Effector memory CD4-positive, alpha-beta T cell (primary cell): Measurements from ENCODE around the gene MT1X.
A peak's percentile ranks its signal among the peaks of the same experiment; 100 is the strongest.
"Not testable (repeated sequence)": the region's sequence is repeated elsewhere in the genome, so short reads cannot be mapped to it uniquely, and the experiment has no call there.

ENCODE experiments used
- DNase-seq, 3 donors: peaks; one replicate each; pipeline ENCODE4 v3.0.0-alpha.2; 2020
- H3K27ac ChIP-seq: 2 replicates; pipeline ENCODE4 v1.7.0; 2013; ENCODE audit warnings: mild to moderate bottlenecking, low read length, moderate library complexity; ENCODE audit not compliant: insufficient read depth, poor library complexity, severe bottlenecking
- H3K27me3 ChIP-seq: replicated peaks from 2 replicates; pipeline ENCODE4 v1.7.0; 2013; ENCODE audit warnings: mild to moderate bottlenecking, low read length; ENCODE audit not compliant: insufficient read depth, control insufficient read depth, poor library complexity, severe bottlenecking
- H3K36me3 ChIP-seq: 2 replicates; pipeline ENCODE4 v1.7.0; 2013; ENCODE audit warnings: mild to moderate bottlenecking, low read length, moderate library complexity; ENCODE audit not compliant: control insufficient read depth, insufficient read depth
- H3K4me1 ChIP-seq: 2 replicates; pipeline ENCODE4 v1.7.0; 2013; ENCODE audit warnings: low read length, mild to moderate bottlenecking; ENCODE audit not compliant: control insufficient read depth, insufficient read depth, poor library complexity, severe bottlenecking
- H3K4me3 ChIP-seq: 2 replicates; pipeline ENCODE4 v1.7.0; 2013; ENCODE audit warnings: low read length, low read depth, mild to moderate bottlenecking; ENCODE audit not compliant: insufficient read depth, poor library complexity, severe bottlenecking
- H3K9me3 ChIP-seq: 2 replicates; pipeline ENCODE4 v1.7.0; 2013; ENCODE audit warnings: mild to moderate bottlenecking, low read length, moderate library complexity; ENCODE audit not compliant: control insufficient read depth

MT1X gene

GRCh38 chr16:56652600-56652999, 29.7 kb upstream of the MT1X start:
- Histone ChIP-seq H3K27me3 (peaks cover 4% of the 10 kb centered on the region), H3K9me3 (no peaks in the 10 kb centered on the region), H3K4me1 (no peaks in the 10 kb centered on the region), H3K27ac (no peak overlapping the region), H3K36me3 (no peaks in the 10 kb centered on the region), H3K4me3 (no peak overlapping the region)
- DNase-seq = no peak

- Histone ChIP-seq H3K9me3 (no peaks in the 10 kb centered on the region), H3K36me3 (no peaks in the 10 kb centered on the region), H3K4me1 (peaks cover 4% of the 10 kb centered on the region), H3K27me3 (peaks cover 4% of the 10 kb centered on the region), H3K4me3 (no peak overlapping the region), H3K27ac (no peak overlapping the region)
- DNase-seq = no peak
Observed at GRCh38 chr16:56653218-56653617, 29.1 kb upstream of the MT1X start.

- Histone ChIP-seq H3K4me1 (peaks cover 9% of the 10 kb centered on the region), H3K4me3 (peak within 1 kb of the TSS; percentile 82), H3K27me3 (no peaks in the 10 kb centered on the region), H3K27ac (peak within 1 kb of the TSS; percentile 49), H3K9me3 (no peaks in the 10 kb centered on the region), H3K36me3 (no peaks in the 10 kb centered on the region)
- peak; percentile 41 to 59 (median 59) for DNase-seq
Observed at GRCh38 chr16:56657555-56658326, 24.5 kb upstream of the MT1X start, which contains the start of gene MT1F. Gene MT1F (plus strand): TSS chr16:56657959. CDS start chr16:56658059, 100 bp downstream.

- no peak for DNase-seq
- H3K36me3 ChIP-seq = no peaks in the 10 kb centered on the region
- no peaks in the 10 kb centered on the region for H3K27me3 ChIP-seq
- H3K4me3 ChIP-seq = peak overlapping the region; percentile 82
- no peaks in the 10 kb centered on the region for H3K9me3 ChIP-seq
- H3K27ac ChIP-seq = no peak overlapping the region
- peaks cover 9% of the 10 kb centered on the region for H3K4me1 ChIP-seq
Observed at GRCh38 chr16:56658327-56658875, 23.9 kb upstream of the MT1X start.

GRCh38 chr16:56662357-56663354, 19.6 kb upstream of the MT1X start:
- peaks cover 9% of the 10 kb centered on the region for H3K4me1 ChIP-seq
- no peaks in the 10 kb centered on the region for H3K9me3 ChIP-seq
- peak overlapping the region; percentile 57 for H3K4me3 ChIP-seq
- no peak for DNase-seq
- H3K27me3 ChIP-seq = peaks cover 3% of the 10 kb centered on the region
- no peaks in the 10 kb centered on the region for H3K36me3 ChIP-seq
- peak overlapping the region; percentile 22 for H3K27ac ChIP-seq

GRCh38 chr16:56664506-56664905, 17.8 kb upstream of the MT1X start:
- H3K4me3 ChIP-seq = no peak overlapping the region
- DNase-seq = no peak

GRCh38 chr16:56665286-56666261, 16.7 kb upstream of the MT1X start:
- not testable (repeated sequence) for H3K4me1 ChIP-seq, H3K9me3 ChIP-seq, DNase-seq, H3K36me3 ChIP-seq, H3K4me3 ChIP-seq, H3K27ac ChIP-seq
- peaks cover 25% of the 10 kb centered on the region for H3K27me3 ChIP-seq

More at GRCh38 chr16:56664506-56664905, 17.8 kb upstream of the MT1X start:
- H3K27ac ChIP-seq = no peak overlapping the region
- no peaks in the 10 kb centered on the region for H3K36me3 ChIP-seq
- peaks cover 4% of the 10 kb centered on the region for H3K4me1 ChIP-seq
- peaks cover 18% of the 10 kb centered on the region for H3K27me3 ChIP-seq
- H3K9me3 ChIP-seq = no peaks in the 10 kb centered on the region

GRCh38 chr16:56667581-56668571, 14.4 kb upstream of the MT1X start, which contains the start of gene MT1G:
Gene MT1G (minus strand): TSS chr16:56668065. CDS start chr16:56667993, 72 bp downstream.
- Histone ChIP-seq H3K9me3 (no peaks in the 10 kb centered on the region), H3K4me1 (peaks cover 4% of the 10 kb centered on the region), H3K36me3 (no peaks in the 10 kb centered on the region), H3K4me3 (no peak within 1 kb of the TSS), H3K27ac (no peak within 1 kb of the TSS), H3K27me3 (peaks cover 25% of the 10 kb centered on the region)
- no peak for DNase-seq
